ENCODE data around the gene WDR45B. TPM values are rescaled to one million over a fixed set of nuclear protein-coding genes. Genes with fewer than 3 reads are reported as not detected.

WDR45B gene
- total RNA-seq, 1 experiment from 2014 or later, result 110 TPM

- Mint-ChIP-seq H3K4me1 (peaks cover 2 to 3% of the 10 kb centered on the region in 2 experiments), H3K27ac (peak overlapping the region in 2 of 3 experiments; percentile 12 to 19; a peak in 4 of 7 replicates), H3K27me3 (ENCODE audit: low read depth) (no peaks in the 10 kb centered on the region; the same call in 1 of the 2 replicates), H3K9me3 (no peaks in the 10 kb centered on the region), H3K36me3 (ENCODE audit: insufficient read depth in 1 of 3, low read depth in 3 of 3) (peaks cover 39 to 78% (median 70%) of the 10 kb centered on the region in 3 experiments; a peak in 6 of 7 replicates), H3K4me3 (no peak overlapping the region)
- Histone ChIP-seq H3K23me2 (ENCODE audit: insufficient read length, low read depth, low read length, poor library complexity, severe bottlenecking) (no peaks in the 10 kb centered on the region), H3K4me2 (ENCODE audit: insufficient read depth, insufficient read length, low read length) (no peak overlapping the region), H3T11ph (ENCODE audit: low read length) (no peak overlapping the region), H3K4ac (ENCODE audit: low read depth, low read length) (no peak overlapping the region), H4K8ac (replicated peaks; ENCODE audit: insufficient read length, low read depth, low read length) (no peak overlapping the region), H3K27ac (ENCODE audit: insufficient read length, low read depth, low read length) (no peak overlapping the region), H4K20me1 (ENCODE audit: control insufficient read depth, insufficient read depth, insufficient read length) (peaks cover 2% of the 10 kb centered on the region), H4K5ac (ENCODE audit: insufficient read length, low read depth, low read length) (no peak overlapping the region), H3K4me1 (ENCODE audit: insufficient read depth, low read length) (no peaks in the 10 kb centered on the region), H3K23ac (ENCODE audit: insufficient read length, low read depth, low read length) (no peak overlapping the region), H2AFZ (ENCODE audit: low read length) (no peak overlapping the region), H4K91ac (ENCODE audit: insufficient read length, low read depth, low read length) (no peak overlapping the region), H2BK20ac (ENCODE audit: low read depth, low read length, poor library complexity, severe bottlenecking) (no peak overlapping the region), H3K79me2 (ENCODE audit: insufficient read depth, low read length) (peaks cover 5% of the 10 kb centered on the region; the same call in 1 of the 2 replicates), H3K79me1 (ENCODE audit: insufficient read depth, low read depth, low read length, poor library complexity, severe bottlenecking) (peaks cover 15% of the 10 kb centered on the region), H3K9ac (ENCODE audit: extremely low read depth, insufficient read length, low read length) (no peak overlapping the region), H2AK5ac (ENCODE audit: insufficient read length, low read length) (no peak overlapping the region), H2BK120ac (ENCODE audit: low read depth, low read length, poor library complexity, severe bottlenecking) (no peak overlapping the region), H3K27me3 (ENCODE audit: insufficient read depth, low read length) (no peaks in the 10 kb centered on the region), H3K9me3 (ENCODE audit: control insufficient read depth, low read depth, low read length) (no peaks in the 10 kb centered on the region), H2BK12ac (ENCODE audit: insufficient read length, low read depth, low read length) (no peak overlapping the region), H3K14ac (ENCODE audit: insufficient read depth, low read length) (no peak overlapping the region), H3K18ac (ENCODE audit: insufficient read length, low read depth, low read length) (no peak overlapping the region), H2BK5ac (ENCODE audit: insufficient read length, low read length) (no peak overlapping the region), H2BK15ac (ENCODE audit: low read depth, low read length) (no peak overlapping the region), H3K56ac (ENCODE audit: insufficient read length, low read depth, low read length) (no peak overlapping the region)
- no CpG with 5 or more reads among the region's 6 CpGs for WGBS (ENCODE audit: extremely low coverage, insufficient read length, low lambda C conversion rate)
- DNase-seq, result no peak
- no peak for TF ChIP-seq CTCF (conservative IDR thresholded peaks at IDR 0.05)
Measured at GRCh38 chr17:82571855-82572254, 76.4 kb downstream of the WDR45B start.
